ENCODE measurements around the gene DUS1L. TPM values are rescaled to one million over a fixed set of nuclear protein-coding genes. Genes with fewer than 3 reads are reported as not detected.

DUS1L gene
- polyA plus RNA-seq, 2 of the 4 experiments (the other 2 are of a cell fraction), result 48.1 to 83.6 TPM

DNA sequence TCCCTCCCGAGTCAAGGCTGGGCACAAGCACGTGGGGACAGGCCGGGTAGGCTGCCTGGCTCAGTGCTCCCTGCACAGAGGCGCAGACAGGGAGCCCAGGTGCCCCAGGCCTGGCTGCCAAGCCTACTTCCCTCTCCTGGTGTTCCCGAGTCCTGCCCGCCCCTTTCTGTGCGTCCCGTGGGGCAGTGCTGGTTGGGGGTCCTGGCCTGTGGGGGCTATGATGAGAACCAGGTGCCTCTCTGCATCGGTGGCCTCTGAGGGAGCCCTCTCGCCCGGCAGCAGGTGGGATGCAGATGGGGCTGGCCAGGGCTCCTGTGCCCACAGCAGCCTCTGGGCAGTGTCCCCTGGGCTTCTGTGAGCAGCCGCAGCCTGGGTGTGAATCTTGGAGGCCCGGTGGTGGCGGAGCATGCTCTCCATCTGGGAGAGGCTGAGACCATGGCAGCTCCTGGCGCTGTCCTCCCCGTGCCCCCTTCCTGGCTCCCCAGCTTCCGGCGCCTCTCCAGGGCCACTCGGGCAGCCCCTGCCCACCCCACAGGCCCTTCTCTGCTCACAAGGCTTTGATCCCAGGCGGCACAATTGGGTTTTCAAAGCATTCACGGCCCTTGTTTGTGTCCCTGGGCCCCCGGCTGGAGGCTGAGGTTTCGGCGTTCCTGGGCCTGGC is 50.2 kb downstream of the DUS1L start:
- Histone ChIP-seq H3K4me2 (no peak overlapping the region), H3K4me1 (peaks cover 17% of the 10 kb centered on the region; the same call in 2 of the 3 replicates), H3K27ac (no peak overlapping the region), H3K4me3 (no peak overlapping the region), H3K9me3 (no peaks in the 10 kb centered on the region)
- ATAC-seq (no peak), DNase-seq (ENCODE audit: low read depth in 1 of 2, low spot score in 1 of 2) (no peak), FAIRE-seq (no peak)
- ChIA-PET POLR2A (no interaction called here), CTCF (interaction anchor here (1.0 to 33.2 kb wide), 13 partner anchors 8 to 139 kb away, joined by 3 to 794 read pairs (median 5); partner anchors contain the start of genes MAFG, NOTUM, PYCR1 and RAC3)
- WGBS (ENCODE audit: missing lambda C conversion rate), result 87% methylated on average over 23 of the region's 24 CpGs
- TF ChIP-seq CBX8 (IDR thresholded peaks at IDR 0.05), result no peak
- TF ChIP-seq, protein P1, sequence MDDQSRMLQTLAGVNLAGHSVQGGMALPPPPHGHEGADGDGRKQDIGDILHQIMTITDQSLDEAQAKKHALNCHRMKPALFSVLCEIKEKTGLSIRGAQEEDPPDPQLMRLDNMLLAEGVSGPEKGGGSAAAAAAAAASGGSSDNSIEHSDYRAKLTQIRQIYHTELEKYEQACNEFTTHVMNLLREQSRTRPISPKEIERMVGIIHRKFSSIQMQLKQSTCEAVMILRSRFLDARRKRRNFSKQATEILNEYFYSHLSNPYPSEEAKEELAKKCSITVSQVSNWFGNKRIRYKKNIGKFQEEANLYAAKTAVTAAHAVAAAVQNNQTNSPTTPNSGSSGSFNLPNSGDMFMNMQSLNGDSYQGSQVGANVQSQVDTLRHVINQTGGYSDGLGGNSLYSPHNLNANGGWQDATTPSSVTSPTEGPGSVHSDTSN (IDR thresholded peaks at IDR 0.05), result no peak
- TF ChIP-seq ZC3H11A (IDR thresholded peaks at IDR 0.05), result no peak
- no peak for TF ChIP-seq HEYL (CRISPR knock-in tag; IDR thresholded peaks at IDR 0.05)
- TF ChIP-seq EHMT2 (IDR thresholded peaks at IDR 0.05; ENCODE audit: low read depth), result no peak
- TF ChIP-seq FOSL2 (IDR thresholded peaks at IDR 0.05), result no peak
- no peak for TF ChIP-seq FOSL2 (CRISPR knock-in tag; IDR thresholded peaks at IDR 0.05)
- no peak for TF ChIP-seq HOXA7 (CRISPR knock-in tag; IDR thresholded peaks at IDR 0.05)
- no peak for TF ChIP-seq CEBPB (IDR thresholded peaks at IDR 0.05)
- TF ChIP-seq, protein P2, sequence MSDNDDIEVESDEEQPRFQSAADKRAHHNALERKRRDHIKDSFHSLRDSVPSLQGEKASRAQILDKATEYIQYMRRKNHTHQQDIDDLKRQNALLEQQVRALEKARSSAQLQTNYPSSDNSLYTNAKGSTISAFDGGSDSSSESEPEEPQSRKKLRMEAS (IDR thresholded peaks at IDR 0.05), result no peak
- no peak for TF ChIP-seq HOXB5 (CRISPR knock-in tag; IDR thresholded peaks at IDR 0.05)
- TF ChIP-seq CHD2 (IDR thresholded peaks at IDR 0.05; ENCODE audit: low read length, partially characterized antibody), result no peak
- no peak for TF ChIP-seq PHF8 (IDR thresholded peaks at IDR 0.05; ENCODE audit: borderline replicate concordance, low read depth)
- TF ChIP-seq, protein P3, sequence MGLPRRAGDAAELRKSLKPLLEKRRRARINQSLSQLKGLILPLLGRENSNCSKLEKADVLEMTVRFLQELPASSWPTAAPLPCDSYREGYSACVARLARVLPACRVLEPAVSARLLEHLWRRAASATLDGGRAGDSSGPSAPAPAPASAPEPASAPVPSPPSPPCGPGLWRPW (IDR thresholded peaks at IDR 0.05), result no peak
- no peak for TF ChIP-seq FOSB (CRISPR knock-in tag; IDR thresholded peaks at IDR 0.05)
- no peak for TF ChIP-seq TP53 (CRISPR knock-in tag; IDR thresholded peaks at IDR 0.05)
- no peak for TF ChIP-seq RFX5 (IDR thresholded peaks at IDR 0.05)
- no peak for TF ChIP-seq KDM5A (IDR thresholded peaks at IDR 0.05)
- TF ChIP-seq SMC3 (IDR thresholded peaks at IDR 0.05), result no peak

DNA sequence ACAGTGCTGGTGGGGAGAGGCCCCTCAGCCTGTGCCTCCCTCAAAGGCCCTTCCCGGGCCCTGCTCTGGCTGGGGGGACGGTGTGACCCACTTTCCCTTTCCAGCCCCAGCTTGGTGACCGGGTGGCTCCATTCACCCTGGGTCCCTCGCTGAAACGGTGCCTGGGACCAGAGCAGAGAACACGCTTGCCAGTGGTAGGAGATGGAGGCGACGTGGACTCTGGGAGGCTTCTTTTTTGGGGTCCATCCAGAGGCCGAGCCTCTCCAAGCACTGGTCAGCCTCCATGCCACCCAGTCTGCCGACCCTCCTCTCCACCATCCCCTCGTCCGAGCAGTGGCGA is 50.7 kb downstream of the DUS1L start:
- 81% methylated on average over 13 of the region's 13 CpGs for WGBS (ENCODE audit: missing lambda C conversion rate)
- CTCF ChIA-PET, result interaction anchor here (1.2 to 33.2 kb wide), 7 partner anchors 11 to 140 kb away, joined by 3 to 794 read pairs (median 4); partner anchors contain the start of genes NOTUM and RAC3
- FAIRE-seq, result no peak
- TF ChIP-seq, protein P4, sequence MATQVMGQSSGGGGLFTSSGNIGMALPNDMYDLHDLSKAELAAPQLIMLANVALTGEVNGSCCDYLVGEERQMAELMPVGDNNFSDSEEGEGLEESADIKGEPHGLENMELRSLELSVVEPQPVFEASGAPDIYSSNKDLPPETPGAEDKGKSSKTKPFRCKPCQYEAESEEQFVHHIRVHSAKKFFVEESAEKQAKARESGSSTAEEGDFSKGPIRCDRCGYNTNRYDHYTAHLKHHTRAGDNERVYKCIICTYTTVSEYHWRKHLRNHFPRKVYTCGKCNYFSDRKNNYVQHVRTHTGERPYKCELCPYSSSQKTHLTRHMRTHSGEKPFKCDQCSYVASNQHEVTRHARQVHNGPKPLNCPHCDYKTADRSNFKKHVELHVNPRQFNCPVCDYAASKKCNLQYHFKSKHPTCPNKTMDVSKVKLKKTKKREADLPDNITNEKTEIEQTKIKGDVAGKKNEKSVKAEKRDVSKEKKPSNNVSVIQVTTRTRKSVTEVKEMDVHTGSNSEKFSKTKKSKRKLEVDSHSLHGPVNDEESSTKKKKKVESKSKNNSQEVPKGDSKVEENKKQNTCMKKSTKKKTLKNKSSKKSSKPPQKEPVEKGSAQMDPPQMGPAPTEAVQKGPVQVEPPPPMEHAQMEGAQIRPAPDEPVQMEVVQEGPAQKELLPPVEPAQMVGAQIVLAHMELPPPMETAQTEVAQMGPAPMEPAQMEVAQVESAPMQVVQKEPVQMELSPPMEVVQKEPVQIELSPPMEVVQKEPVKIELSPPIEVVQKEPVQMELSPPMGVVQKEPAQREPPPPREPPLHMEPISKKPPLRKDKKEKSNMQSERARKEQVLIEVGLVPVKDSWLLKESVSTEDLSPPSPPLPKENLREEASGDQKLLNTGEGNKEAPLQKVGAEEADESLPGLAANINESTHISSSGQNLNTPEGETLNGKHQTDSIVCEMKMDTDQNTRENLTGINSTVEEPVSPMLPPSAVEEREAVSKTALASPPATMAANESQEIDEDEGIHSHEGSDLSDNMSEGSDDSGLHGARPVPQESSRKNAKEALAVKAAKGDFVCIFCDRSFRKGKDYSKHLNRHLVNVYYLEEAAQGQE (IDR thresholded peaks at IDR 0.05), result no peak
- TF ChIP-seq HEYL (CRISPR knock-in tag; IDR thresholded peaks at IDR 0.05) (no peak), RARB (CRISPR knock-in tag; IDR thresholded peaks at IDR 0.05) (no peak), KDM5A (IDR thresholded peaks at IDR 0.05) (no peak), ZC3H11A (IDR thresholded peaks at IDR 0.05) (no peak), TFCP2L1 (CRISPR knock-in tag; IDR thresholded peaks at IDR 0.05) (no peak), KDM1A (IDR thresholded peaks at IDR 0.05; ENCODE audit: low read depth) (no peak), RNF2 (IDR thresholded peaks at IDR 0.05; ENCODE audit: borderline replicate concordance, low read depth) (no peak), GATA3 (IDR thresholded peaks at IDR 0.05; ENCODE audit: borderline replicate concordance) (no peak), FOSL2 (IDR thresholded peaks at IDR 0.05) (no peak), FOSL2 (CRISPR knock-in tag; IDR thresholded peaks at IDR 0.05) (no peak), PHF8 (IDR thresholded peaks at IDR 0.05; ENCODE audit: borderline replicate concordance, low read depth) (no peak)
- TF ChIP-seq, protein P5, sequence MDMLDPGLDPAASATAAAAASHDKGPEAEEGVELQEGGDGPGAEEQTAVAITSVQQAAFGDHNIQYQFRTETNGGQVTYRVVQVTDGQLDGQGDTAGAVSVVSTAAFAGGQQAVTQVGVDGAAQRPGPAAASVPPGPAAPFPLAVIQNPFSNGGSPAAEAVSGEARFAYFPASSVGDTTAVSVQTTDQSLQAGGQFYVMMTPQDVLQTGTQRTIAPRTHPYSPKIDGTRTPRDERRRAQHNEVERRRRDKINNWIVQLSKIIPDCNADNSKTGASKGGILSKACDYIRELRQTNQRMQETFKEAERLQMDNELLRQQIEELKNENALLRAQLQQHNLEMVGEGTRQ (IDR thresholded peaks at IDR 0.05), result no peak
- TF ChIP-seq, protein P6, sequence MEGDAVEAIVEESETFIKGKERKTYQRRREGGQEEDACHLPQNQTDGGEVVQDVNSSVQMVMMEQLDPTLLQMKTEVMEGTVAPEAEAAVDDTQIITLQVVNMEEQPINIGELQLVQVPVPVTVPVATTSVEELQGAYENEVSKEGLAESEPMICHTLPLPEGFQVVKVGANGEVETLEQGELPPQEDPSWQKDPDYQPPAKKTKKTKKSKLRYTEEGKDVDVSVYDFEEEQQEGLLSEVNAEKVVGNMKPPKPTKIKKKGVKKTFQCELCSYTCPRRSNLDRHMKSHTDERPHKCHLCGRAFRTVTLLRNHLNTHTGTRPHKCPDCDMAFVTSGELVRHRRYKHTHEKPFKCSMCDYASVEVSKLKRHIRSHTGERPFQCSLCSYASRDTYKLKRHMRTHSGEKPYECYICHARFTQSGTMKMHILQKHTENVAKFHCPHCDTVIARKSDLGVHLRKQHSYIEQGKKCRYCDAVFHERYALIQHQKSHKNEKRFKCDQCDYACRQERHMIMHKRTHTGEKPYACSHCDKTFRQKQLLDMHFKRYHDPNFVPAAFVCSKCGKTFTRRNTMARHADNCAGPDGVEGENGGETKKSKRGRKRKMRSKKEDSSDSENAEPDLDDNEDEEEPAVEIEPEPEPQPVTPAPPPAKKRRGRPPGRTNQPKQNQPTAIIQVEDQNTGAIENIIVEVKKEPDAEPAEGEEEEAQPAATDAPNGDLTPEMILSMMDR (IDR thresholded peaks at IDR 0.05), result no peak
- TF ChIP-seq, protein P7, sequence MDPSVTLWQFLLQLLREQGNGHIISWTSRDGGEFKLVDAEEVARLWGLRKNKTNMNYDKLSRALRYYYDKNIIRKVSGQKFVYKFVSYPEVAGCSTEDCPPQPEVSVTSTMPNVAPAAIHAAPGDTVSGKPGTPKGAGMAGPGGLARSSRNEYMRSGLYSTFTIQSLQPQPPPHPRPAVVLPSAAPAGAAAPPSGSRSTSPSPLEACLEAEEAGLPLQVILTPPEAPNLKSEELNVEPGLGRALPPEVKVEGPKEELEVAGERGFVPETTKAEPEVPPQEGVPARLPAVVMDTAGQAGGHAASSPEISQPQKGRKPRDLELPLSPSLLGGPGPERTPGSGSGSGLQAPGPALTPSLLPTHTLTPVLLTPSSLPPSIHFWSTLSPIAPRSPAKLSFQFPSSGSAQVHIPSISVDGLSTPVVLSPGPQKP (IDR thresholded peaks at IDR 0.05; ENCODE audit: low read depth, low read length), result no peak

More for the DNA sequence above, 50.7 kb downstream of the DUS1L start:
- Histone ChIP-seq H3K4me1 (peaks cover 13% of the 10 kb centered on the region; the same call in 2 of the 3 replicates), H3K9me3 (no peaks in the 10 kb centered on the region), H3K4me2 (no peak overlapping the region), H3K27ac (no peak overlapping the region), H3K4me3 (no peak overlapping the region)
- DNase-seq (ENCODE audit: low read depth in 1 of 2, low spot score in 1 of 2) (no peak), ATAC-seq (no peak)
- POLR2A ChIA-PET, result no interaction called here
